Ovary (tissue), 3 donors: ENCODE data around the gene TNFSF8.

ENCODE experiments used
- CTCF ChIP-seq, 3 donors: fragments of 450-650 bp in 2 of 3; fragments of 200-600 bp in 1 of 3; IDR thresholded peaks; one replicate each; pipeline versions ENCODE4 v1.5.1 to v1.8.0; 2016 to 2022; ENCODE audit warnings: antibody characterized with exemption in 3 of 3, mild to moderate bottlenecking in 1 of 3
- EP300 ChIP-seq: sonication (generic); formaldehyde crosslinking; IDR thresholded peaks from one replicate; pipeline ENCODE4 v1.6.1; 2017; ENCODE audit warnings: antibody characterized with exemption
- donor health status: DM: no; HTN: no; CAD: no.

GRCh38 chr9:114889802-114890224 is 40.6 kb downstream of the TNFSF8 start:
- no peak for TF ChIP-seq EP300
- TF ChIP-seq CTCF (IDR thresholded peaks at IDR 0.05): no peak
